ENCODE data around the gene VCAN. TPM values are rescaled to one million over a fixed set of nuclear protein-coding genes. Genes with fewer than 3 reads are reported as not detected.

The VCAN gene
- total RNA-seq, 2 donors from 2014 or later, result 72.0 to 139 TPM

DNA sequence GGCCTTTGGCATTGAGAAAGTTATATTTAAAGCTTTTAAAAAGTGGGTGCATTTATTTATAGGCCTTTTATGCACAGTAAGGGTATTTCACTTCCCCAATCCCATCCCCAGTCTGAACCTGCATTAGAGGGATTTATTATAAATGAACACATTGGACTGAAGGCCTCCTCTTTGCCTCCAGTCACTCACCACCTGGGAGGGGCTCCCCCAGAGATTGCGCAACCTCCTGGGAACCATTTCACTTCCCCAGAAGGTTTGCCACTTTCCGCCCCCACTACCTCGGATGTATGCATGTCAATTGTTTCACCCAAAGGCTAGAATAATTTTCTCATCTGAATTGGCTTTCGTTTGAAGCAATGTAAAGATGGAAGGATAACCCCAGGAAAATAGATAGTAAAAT is 29.8 kb upstream of the VCAN start:
- H3K4me1 ChIP-seq, result peaks cover 0 to 8% of the 10 kb centered on the region in 2 donors
- no peak overlapping the region for H3K27ac ChIP-seq
- H3K36me3 ChIP-seq, result no peaks in the 10 kb centered on the region
- no peak overlapping the region for H3K4me3 ChIP-seq
- no peaks in the 10 kb centered on the region for H3K9me3 ChIP-seq
- H3K27me3 ChIP-seq, result no peaks in the 10 kb centered on the region
- TF ChIP-seq CTCF (IDR thresholded peaks at IDR 0.05), result no peak
- no peak for DNase-seq (ENCODE audit: low spot score)

GRCh38 chr5:83443534-83443933 is 28.0 kb upstream of the VCAN start:
- peaks cover 0 to 13% of the 10 kb centered on the region in 2 donors for H3K4me1 ChIP-seq
- no peak for DNase-seq (ENCODE audit: low spot score)
- H3K9me3 ChIP-seq, result no peaks in the 10 kb centered on the region
- no peaks in the 10 kb centered on the region for H3K27me3 ChIP-seq
- TF ChIP-seq CTCF (IDR thresholded peaks at IDR 0.05), result no peak
- no peak overlapping the region for H3K4me3 ChIP-seq
- no peaks in the 10 kb centered on the region for H3K36me3 ChIP-seq
- H3K27ac ChIP-seq, result no peak overlapping the region

DNA sequence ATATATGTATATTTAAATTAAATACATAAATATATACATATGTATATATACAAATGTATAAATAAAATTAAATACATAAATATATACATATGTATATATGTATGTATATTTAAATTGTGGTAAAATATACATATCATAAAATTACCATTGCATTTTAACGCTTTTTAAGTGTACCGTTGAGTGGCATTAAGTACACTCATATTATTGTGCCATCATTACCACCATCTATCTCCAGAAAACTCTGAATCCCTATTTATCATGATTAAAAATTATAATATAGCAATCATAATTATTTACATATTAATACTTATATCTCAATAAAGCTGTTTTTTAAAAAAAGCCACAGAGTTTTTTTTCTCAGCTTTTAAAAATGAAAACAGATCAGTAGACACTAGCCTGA is 27.1 kb upstream of the VCAN start:
- no peaks in the 10 kb centered on the region for H3K36me3 ChIP-seq
- H3K4me3 ChIP-seq, result no peak overlapping the region
- H3K9me3 ChIP-seq, result no peaks in the 10 kb centered on the region
- no peak for TF ChIP-seq CTCF (IDR thresholded peaks at IDR 0.05)
- DNase-seq (ENCODE audit: low spot score), result no peak
- H3K27ac ChIP-seq, result no peak overlapping the region
- peaks cover 0 to 13% of the 10 kb centered on the region in 2 donors for H3K4me1 ChIP-seq
- no peaks in the 10 kb centered on the region for H3K27me3 ChIP-seq

DNA sequence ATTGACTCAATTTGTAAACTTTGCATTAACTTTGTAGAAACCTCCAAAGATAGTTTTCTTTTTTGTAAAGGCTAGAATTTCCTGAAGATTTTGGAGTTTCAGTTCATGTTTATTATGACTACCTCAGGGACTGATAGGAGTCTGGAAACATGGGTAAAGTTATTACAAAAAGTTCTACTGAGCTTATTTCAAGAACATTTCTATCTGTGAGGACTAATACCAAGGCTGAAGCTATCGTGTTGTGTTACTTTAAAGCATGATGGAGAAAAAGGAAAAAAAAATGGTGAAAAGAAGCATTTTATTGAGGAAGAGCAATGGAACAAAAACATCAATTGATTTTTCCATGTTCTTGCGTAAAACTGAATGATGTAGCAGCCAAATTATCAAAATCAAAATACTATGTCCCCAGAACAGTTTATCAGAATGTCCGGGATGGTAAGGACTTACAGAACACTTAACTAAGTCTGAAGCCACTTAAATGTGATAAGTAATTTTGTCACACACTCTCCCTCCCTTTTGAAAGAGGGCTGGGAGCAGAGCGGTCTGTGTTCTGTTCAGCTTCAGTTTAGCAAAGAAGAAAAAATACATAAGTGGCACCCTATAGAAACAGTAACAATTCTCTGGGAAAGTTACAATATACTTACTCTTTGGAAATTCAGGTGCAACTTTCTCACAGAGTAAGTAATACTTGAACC is 25.1 kb upstream of the VCAN start:
- Histone ChIP-seq H3K27ac (peak overlapping the region in 1 of 2 donors; percentile 15), H3K36me3 (no peaks in the 10 kb centered on the region)
- no peak for DNase-seq (ENCODE audit: low spot score)

DNA sequence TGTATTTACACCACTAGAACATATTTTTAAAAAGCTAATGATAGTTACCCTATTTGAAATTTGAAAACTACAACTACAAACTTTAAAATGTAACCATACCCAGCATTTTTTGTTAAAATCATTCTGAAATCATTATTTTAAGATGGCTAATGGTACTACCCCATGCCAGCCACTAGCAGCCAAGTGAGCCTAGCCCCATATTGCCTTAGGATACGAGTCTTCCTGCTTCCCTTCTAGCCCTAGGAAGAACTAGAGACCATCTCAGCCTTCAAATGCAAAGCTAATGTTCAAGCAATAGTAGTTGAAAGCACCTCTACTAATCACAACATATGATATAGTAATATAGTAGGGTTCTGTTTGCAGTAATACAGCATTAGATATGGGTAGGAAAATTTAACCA is 24.0 kb upstream of the VCAN start:
- TF ChIP-seq CTCF (IDR thresholded peaks at IDR 0.05), result no peak
- Histone ChIP-seq H3K27ac (no peak overlapping the region), H3K4me3 (no peak overlapping the region), H3K9me3 (no peaks in the 10 kb centered on the region), H3K27me3 (no peaks in the 10 kb centered on the region), H3K4me1 (peaks cover 0 to 13% of the 10 kb centered on the region in 2 donors), H3K36me3 (no peaks in the 10 kb centered on the region)
- no peak for DNase-seq (ENCODE audit: low spot score)

More for the DNA sequence above, 25.1 kb upstream of the VCAN start:
- no peaks in the 10 kb centered on the region for H3K9me3 ChIP-seq
- H3K4me3 ChIP-seq, result no peak overlapping the region
- no peaks in the 10 kb centered on the region for H3K27me3 ChIP-seq
- no peak for TF ChIP-seq CTCF (IDR thresholded peaks at IDR 0.05)
- H3K4me1 ChIP-seq, result peaks cover 0 to 13% of the 10 kb centered on the region in 2 donors
